GM12892 (cell line): ENCODE results near the gene XAF1.

ENCODE experiments used
- POLR2A ChIP-seq: IDR thresholded peaks from 2 replicates; pipeline ENCODE4 v1.6.1; 2011; ENCODE audit warnings: low read depth, low read length, control low read depth
- POLR2AphosphoS5 ChIP-seq: IDR thresholded peaks from 2 replicates; pipeline ENCODE4 v1.6.1; 2011; ENCODE audit warnings: low read depth, low read length, control low read depth
- TAF1 ChIP-seq: IDR thresholded peaks from 2 replicates; pipeline ENCODE4 v1.6.1; 2011; ENCODE audit warnings: low read depth, mild to moderate bottlenecking, control low read depth, low read length, borderline replicate concordance

- TF ChIP-seq POLR2A = no peak
- no peak for TF ChIP-seq TAF1
- TF ChIP-seq POLR2AphosphoS5 = no peak
These were observed 48.9 kb upstream of the XAF1 start for GRCh38 chr17:6706996-6707395.
